ENCODE measurements around the gene TERF2IP. TPM values are rescaled to one million over a fixed set of nuclear protein-coding genes. Genes with fewer than 3 reads are reported as not detected.

The TERF2IP gene
- total RNA-seq, 1 donor from 2014 or later, result 79.2 TPM

- intact Hi-C loops (cut with DNase I), result no loop called here
- ATAC-seq, result no peak
- no peak for DNase-seq (ENCODE audit: low spot score)
Observed at GRCh38 chr16:75703306-75703705, 55.7 kb downstream of the TERF2IP start.

Other genes starting within 250 kb of the TERF2IP start
- 73.7 TPM for gene CFDP1, start 214.3 kb upstream of the TERF2IP start, total RNA-seq
- 29.8 TPM for gene TMEM170A, start 183.1 kb upstream of the TERF2IP start, total RNA-seq
- gene CHST6, start 152.3 kb upstream of the TERF2IP start, total RNA-seq, result 0.58 TPM
- 0.27 TPM for gene CHST5, start 111.7 kb upstream of the TERF2IP start, total RNA-seq
- 13.7 TPM for gene TMEM231, start 91.5 kb upstream of the TERF2IP start, total RNA-seq
- 143 TPM for gene GABARAPL2, start 81.4 kb upstream of the TERF2IP start, total RNA-seq
- 35.5 TPM for gene ADAT1, start 24.5 kb upstream of the TERF2IP start, total RNA-seq
- gene KARS1, start 108 bp upstream of the TERF2IP start, total RNA-seq, result 61.1 TPM
- gene CPHXL2, start 29.2 kb downstream of the TERF2IP start, total RNA-seq, result not detected
- gene DUXB, start 53.7 kb downstream of the TERF2IP start, total RNA-seq, result not detected
- gene CPHXL, start 78.7 kb downstream of the TERF2IP start, total RNA-seq, result not detected

Measured in sciatic nerve (tissue), 2 donors.